ENCODE data around the gene RNF220.

RNF220 gene

DNA sequence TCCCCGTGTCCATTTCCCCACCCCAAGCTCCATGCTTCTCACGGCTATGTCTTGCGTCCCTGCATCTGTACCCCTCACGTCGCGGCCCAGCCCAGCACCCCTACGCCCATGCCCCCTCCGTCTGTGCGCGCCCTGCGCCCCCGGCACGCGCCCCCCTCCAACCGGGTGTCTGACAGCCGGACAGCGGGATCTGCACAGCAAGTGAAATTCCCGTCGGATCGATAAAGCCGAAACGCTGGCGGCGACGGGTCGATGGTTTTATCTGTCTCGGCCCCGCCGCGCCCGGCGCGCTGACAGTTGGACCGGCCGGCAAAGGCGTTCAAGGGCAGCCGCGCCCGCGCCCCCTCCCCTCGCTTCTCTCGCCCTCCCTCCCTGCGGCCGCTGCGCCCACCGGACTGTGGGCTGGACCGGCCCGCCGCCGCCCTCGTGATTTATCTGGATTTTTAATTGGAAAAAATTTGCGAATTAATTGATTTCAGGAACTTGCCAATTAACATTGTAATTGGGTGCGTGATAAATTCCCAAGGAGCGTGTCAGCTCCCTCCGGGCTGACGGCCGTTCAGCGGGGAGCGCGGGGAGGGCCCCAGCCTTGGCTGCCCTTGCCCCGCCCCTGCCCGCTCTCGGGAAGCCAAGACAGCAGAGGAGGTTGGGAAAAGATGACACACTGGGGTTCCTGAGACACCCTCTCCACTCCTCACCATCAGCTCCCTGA lies 212.1 kb downstream of the RNF220 start:
- DNase-seq: no peak

DNA sequence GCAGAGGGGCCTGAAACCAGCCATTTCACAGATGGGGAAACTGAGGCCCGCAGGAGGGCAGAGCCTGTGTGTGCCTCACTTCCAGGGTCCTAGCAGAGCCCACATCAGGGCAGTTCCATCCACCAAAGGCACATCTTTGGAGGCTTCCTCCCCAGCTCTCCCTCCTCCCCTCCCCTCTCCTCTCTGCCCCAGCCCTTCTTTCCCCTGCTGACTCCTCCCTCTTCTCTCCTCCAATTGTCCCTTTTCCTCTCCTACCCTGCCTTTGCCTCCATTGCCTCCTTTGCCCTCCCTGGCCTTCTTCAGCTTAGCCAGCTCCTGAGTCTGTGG lies 212.6 kb downstream of the RNF220 start:
- no peak for DNase-seq

DNA sequence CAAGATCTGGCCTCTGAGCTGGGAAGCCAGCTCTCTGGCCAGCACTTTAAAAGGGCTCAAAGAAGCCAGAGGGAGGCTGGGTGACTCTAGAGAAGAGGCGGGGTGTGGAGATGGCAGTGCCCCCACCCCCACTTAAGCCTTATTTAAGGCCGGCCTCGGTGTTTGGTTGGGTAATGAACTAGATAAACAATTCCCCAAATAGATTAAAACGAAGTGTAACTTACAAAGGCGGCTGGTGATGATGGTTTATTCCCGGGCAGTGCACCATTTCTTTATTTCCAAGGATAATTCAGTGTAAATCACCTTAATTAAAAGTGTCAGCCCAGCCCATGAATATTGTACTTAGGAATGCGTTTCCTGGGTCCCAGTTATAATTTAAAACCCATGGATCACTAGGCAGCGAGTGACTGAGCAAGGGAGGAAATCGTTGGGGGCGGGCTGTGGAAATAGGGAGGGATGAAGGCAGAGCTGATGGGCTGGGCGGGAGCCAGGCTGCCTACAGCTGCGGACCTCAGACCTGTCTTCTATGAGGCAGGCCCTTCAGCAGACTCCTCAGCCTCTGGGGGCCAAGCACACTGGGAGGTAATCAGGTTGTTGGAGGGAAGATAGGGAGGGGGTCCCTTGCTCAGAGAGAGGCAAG lies 214.3 kb downstream of the RNF220 start:
- DNase-seq: no peak

DNA sequence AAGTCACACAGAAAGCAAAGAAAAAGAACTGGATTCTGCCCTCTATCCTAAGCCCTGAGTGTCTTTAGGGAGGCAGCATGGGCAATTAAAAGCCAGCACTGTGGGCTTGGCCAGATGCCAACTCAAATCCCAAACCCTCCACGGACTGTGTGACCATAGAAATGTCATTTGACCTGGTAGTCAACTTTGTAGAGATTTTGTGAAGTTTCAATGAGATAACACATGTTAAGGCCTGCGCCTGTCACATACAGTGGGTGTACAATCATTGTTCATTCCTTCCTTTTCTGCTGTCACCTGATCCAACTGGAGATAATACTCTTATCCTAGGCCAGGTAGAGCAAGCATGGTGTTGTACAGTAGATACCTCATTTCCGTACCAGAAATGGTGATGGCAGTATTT lies 215.0 kb downstream of the RNF220 start:
- no peak for DNase-seq

- no peak for DNase-seq
Observed at GRCh38 chr1:44621841-44622286, 216.8 kb downstream of the RNF220 start.

GRCh38 chr1:44624268-44624901 lies 219.3 kb downstream of the RNF220 start:
- no peak for DNase-seq

GRCh38 chr1:44625348-44625747 lies 220.3 kb downstream of the RNF220 start:
- DNase-seq: no peak

GRCh38 chr1:44628962-44629756 lies 224.1 kb downstream of the RNF220 start:
- DNase-seq: no peak

GRCh38 chr1:44630116-44630515 lies 225.1 kb downstream of the RNF220 start:
- no peak for DNase-seq

GRCh38 chr1:44631333-44631646 lies 226.2 kb downstream of the RNF220 start:
- DNase-seq: no peak

GRCh38 chr1:44631647-44632539 lies 226.8 kb downstream of the RNF220 start:
- DNase-seq: peak; percentile 96

- DNase-seq: no peak
Observed at GRCh38 chr1:44632598-44632997, 227.5 kb downstream of the RNF220 start.

- no peak for DNase-seq
Observed at GRCh38 chr1:44634606-44635189, 229.6 kb downstream of the RNF220 start.

GRCh38 chr1:44635439-44635838 lies 230.4 kb downstream of the RNF220 start:
- DNase-seq: no peak

GRCh38 chr1:44636083-44636687 lies 231.1 kb downstream of the RNF220 start:
- DNase-seq: no peak

GRCh38 chr1:44636688-44637598 lies 231.9 kb downstream of the RNF220 start:
- DNase-seq: no peak

DNA sequence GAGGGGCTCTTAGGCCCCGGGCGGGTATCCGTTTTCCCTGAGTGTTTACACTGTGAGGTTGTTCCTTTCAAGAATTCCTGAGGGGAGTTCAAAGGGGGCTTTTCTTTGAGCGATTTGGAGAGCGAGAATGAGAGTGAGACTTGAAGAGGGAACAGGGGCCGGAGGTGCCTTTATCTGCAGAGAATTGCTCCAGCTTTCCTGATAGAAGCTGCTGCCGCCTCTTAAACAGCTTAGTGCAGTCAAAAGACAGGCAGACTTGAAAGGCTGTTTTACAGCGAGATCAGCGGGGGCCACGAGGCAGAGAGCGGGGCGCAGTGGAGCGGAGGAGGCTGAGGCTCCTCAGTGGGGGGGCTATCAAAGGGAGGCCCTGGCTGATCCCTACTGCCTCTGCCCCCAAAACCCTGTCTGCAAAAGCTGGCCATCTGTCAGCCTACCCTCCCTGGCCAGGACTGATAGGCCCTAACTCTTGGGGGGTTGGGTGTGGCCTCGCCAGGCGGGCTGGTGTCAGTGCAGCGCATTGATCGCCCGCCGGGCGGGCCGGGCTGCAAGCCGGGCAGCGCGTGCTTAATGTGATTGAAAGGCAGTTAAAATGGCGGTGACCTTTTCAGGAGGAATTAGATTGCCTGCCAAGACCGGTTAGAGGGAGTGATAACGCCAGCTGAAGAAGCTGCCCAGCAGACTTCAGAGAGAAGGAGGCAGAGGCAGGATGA lies 232.8 kb downstream of the RNF220 start:
- DNase-seq: no peak

GRCh38 chr1:44640200-44640853 lies 235.3 kb downstream of the RNF220 start:
- DNase-seq: no peak

Measured in right hindlimb (tissue), 1 donor.